Suppressor macrophage treated with lipopolysaccharide for 1 hour (primary cell): ENCODE measurements around the gene C17orf113.

Experiments used
- DNase-seq, 3 donors: peaks; one replicate each; pipeline ENCODE4 v3.0.0-alpha.2; 2020 to 2022

C17orf113 gene

DNA sequence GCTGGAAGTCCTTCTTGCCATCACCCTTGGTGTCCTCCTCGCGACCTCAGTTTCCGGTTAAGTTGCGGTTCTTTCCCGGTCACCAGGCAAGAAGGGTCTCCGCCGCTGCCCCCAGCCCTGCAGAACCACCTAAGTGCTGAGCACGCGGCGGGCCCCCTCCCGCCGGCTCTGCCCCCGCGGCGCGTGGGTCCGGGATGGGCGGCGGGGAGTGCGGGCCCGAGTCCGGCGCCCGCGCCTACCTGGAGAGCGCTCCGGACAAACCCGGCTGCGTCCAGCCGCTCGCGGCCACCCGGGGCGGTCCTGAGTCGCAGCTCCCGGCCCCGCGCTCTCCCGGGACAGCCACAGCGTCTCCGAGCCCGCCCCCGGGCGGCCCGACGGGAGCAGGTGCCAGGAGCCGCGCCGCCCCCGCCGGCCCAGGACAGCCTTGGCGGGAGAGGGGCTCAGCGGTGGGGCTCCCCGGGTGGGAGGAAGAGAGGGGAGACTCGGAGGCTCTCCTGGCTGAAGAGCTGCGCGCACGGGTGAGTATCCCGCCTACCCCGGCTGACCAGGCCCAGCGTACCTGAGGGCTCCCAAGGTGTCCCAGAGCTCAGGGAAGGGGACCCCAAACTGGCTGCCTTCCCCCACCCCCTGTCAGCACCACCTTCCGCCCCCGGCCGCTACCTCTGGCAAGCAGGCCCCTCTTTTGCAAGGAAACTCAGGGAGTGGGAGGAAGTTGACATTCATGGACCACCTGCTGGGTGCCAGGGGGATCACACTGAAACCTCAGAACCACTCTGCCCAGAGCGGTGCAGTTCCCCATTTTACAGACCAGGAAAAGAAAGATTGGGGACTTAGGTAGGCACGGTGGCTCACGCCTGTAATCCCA lies 22.2 kb upstream of the C17orf113 start:
- peak in 2 of 3 donors; percentile 25 to 60 for DNase-seq

DNA sequence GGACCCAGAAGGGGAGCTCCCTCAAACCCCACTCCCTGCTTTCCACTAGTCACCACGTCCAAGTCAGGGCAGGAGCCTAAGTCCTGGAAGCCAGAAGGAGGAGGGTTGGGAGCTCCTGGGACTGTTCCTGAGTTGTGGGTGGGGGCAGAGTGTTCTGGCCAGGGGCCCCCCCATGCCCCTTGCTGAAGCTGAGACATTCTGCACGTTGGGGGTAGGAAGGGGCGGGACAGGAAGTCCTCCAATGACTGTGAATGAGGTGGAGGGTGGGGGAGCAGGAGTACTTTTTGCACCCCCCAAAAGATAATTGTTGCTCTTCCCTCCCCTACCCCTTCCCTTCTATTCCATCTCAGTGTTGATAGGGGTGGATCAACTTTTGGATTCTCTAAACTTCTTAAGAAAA lies 21.4 kb upstream of the C17orf113 start:
- no peak for DNase-seq

GRCh38 chr17:42068979-42069378 lies 18.6 kb upstream of the C17orf113 start:
- DNase-seq: no peak

- DNase-seq: peak; percentile 64 to 81 (median 73)
These were observed 17.1 kb upstream of the C17orf113 start for GRCh38 chr17:42067371-42068091.

GRCh38 chr17:42065201-42065600 lies 14.8 kb upstream of the C17orf113 start:
- no peak for DNase-seq

DNA sequence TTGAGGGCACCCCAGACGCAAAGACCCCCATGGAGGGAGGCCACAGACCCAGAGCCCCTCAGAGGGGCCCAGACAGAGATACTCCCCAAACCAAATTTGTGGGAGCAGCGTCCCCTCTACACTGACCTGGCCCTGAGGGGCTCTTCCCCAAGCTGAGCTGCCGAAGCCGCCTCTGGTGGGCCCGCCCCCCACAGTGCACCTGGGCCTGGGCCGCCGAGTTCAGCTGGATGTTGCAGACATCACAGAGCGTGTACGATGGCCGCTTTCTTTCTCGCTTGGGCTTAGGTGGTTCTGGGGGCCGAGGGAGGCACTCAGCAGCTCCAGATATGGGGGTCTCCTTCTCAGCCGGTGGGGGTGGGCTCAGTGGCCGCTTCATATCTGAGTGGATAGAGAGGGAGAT lies 12.3 kb upstream of the C17orf113 start:
- no peak for DNase-seq

GRCh38 chr17:42061646-42062487 lies 11.5 kb upstream of the C17orf113 start:
- no peak for DNase-seq

DNA sequence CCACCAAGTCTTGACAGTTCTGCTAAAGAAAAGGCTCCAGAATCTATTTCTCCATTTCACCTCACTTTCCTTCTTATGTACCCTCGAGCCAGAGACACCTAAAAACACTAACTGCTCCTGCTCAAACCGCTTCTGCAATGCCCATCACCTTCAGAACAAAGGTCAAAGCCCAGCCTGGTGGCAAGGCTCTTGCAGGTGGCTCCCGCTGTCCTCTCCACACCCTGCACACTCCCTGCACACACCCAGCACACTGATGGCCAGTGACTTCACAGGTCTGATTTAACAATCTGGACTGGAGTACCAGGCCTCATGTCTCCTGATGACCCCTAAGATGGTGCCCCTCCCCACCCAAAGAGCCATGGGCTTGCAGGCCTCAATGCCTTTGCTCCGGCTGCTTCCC lies 9.8 kb upstream of the C17orf113 start:
- no peak for DNase-seq

GRCh38 chr17:42059815-42060214 lies 9.4 kb upstream of the C17orf113 start:
- no peak for DNase-seq

- DNase-seq: no peak
These were observed 7.7 kb upstream of the C17orf113 start for GRCh38 chr17:42058063-42058462.

- DNase-seq: no peak
These were observed 6.2 kb upstream of the C17orf113 start for GRCh38 chr17:42056635-42057034.

DNA sequence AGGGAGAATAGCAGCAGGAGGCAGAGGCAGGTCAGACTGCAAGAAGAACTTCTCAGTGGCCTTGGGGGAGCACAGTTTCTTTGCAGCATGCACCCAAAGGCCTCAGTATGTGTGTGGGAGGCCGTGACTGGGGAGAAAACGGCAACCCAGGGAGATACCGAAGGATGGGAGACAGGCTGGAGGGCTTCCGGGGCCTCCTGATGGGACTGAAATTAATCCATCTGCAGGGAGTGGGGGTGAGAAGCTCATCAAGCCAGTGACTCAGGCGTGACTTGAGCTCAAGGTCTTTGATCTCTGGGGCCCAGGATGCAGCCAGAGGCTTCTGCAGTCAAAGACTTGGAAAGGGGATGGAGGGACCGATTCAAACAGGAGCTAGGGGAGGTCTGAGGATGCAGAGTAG lies 5.1 kb upstream of the C17orf113 start:
- no peak for DNase-seq

DNA sequence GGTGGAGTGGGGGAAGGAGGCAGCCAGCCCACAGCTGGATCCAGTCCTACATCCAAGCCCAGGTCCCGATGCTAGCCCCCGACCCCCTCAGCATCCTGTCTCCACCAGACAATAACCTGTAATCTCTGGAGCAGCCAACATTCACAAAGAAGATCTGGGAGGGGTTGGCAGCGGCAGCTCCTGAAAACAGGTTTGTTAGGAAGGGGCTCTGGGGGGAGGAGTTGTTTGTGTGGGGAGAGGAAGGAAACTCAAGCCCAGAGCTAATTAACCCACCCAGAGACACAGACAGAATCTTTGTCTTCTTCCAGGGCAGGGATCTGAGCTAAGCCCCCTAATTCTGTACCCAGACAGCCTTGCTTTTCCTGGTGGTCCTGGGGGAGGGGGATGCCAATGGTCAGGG lies 4.6 kb upstream of the C17orf113 start:
- DNase-seq: no peak

- DNase-seq: no peak
These were observed 3.5 kb upstream of the C17orf113 start for GRCh38 chr17:42053731-42054500.

GRCh38 chr17:42052346-42052877 lies 2.0 kb upstream of the C17orf113 start:
- no peak for DNase-seq

DNA sequence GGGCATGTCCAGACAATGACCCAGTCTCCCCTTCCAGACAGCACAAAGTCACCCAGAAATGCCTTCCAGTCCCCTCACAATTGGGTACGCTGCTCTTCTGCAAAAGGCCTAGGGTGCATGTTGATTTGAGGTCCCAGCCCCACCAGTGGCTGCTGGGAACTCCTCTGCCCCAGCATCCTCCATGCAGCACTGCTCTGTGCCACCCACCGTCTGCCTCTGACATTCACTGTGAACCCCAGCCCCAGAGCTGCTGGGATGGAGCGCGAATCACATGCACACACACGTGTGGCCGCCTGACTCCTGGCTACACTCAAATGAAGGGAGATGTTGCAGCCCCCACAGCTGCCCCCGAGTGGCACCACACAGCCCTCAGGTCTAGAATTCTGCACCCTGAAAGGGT lies 1.2 kb upstream of the C17orf113 start:
- DNase-seq: no peak

GRCh38 chr17:42051013-42051400 lies 606 bp upstream of the C17orf113 start:
- DNase-seq: no peak

DNA sequence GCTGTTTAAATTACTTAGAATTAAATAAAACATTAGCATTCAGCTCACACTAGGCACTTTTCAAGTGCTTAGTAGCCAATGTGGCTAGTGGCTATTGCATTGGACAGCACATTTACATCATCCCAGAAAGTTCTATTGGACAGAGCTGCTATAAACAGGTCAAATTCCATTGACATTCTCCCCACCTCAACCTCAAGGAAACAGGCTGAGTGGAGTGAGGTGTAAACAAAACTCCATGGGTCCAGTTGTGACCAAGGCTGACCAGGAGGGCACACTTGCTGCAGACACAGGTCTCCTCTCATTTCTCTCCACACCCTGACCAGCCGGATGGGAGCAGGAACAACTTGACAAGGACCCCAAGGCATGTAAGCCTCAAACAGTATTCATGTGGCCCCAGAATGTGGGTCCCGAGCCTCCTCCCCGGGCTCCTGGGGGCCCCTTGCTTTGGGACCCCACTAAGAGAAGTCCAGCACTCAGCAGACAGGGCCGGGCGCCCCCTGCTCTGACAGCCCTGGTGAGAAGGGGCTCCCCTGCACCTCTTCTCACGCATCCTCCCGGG lies 488 bp downstream of the C17orf113 start:
- DNase-seq: no peak

- no peak for DNase-seq
These were observed 3.1 kb downstream of the C17orf113 start for GRCh38 chr17:42047343-42047742.

- DNase-seq: no peak
These were observed 4.7 kb downstream of the C17orf113 start for GRCh38 chr17:42045719-42046118.

DNA sequence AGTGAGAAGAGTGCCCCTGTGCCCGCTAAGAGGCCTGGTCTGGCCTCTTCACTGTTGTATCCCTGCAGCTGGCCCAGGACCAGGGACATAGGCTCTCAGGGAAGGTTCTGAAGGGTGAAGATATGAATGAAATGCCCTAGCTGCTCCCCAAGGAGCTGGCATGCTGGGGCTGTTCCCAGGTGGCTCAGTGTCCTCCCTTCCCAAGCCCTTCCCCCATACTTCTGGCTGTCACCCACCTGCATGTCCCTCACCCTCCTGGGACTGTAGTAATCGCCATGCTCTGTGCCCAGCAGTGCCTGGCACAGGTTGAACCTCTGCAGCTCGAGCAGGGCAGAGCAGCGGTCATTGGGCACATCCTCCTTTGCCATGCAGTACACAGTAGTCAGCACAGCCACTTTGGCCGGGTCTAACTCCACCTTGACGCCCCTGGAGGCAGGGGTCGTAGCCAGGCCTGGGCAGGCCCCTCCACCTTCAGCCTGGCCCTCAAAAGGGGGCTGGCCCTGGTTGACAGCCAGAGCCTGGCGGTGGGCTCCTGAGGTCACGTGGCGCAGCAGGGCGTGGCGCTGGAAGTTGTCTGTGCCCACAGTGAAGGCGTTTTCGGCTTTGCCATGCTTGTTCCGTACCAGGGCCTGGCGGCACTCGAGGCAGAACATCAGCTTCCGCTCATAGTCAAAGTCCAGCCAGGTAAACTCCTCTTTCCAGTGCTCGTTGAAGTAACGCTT lies 7.6 kb downstream of the C17orf113 start:
- no peak for DNase-seq
